NOMO-1 treated with dmso at 0.1 percent for 144 hours (cell line): ENCODE data around the gene WBP1L.

Experiments
- DNase-seq: peaks from one replicate; lab custom pipeline; 2025; ENCODE audit not compliant: unreplicated experiment; lab: John Stamatoyannopoulos, UW

Gene WBP1L

GRCh38 chr10:102778781-102779180 is 35.0 kb downstream of the WBP1L start:
- no peak for DNase-seq

DNA sequence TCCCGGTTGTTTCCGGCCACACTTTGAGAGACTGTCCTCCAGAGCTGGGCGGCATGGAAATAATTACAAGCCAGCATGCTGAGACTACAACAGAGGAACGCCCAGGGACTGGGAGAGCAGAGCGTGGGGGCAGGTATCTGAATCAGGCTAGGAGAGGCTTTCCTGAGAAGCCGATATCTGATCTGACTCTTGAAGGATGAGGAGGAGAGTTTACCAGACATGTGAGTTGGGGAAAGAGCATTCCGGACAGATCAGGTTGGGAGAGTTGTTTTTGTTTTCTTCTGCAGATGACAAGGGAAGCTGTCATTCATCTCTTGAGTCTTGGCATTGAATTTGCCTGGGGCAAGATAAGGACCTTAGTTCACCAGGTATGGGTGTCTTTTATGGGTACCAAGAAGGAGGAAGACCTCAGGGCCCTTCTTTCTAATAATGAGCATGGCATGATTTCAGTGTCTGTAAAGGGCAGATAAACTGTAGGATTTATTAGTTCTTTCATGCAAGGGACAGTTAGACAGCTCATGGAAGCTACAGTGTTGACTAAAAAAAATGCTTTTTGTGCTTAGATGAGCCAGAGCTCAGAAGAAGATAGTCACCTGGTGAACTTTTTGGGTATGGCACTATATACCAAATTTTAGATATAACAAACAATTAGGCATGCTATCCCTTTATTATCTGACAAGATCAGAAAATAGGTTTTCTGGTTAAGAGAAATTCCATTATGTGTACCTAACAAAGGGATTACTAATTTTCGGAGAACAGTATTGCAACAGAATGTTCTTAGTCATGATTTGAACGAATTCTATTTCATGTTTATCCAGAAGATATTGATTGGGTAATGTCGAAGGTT is 36.2 kb downstream of the WBP1L start:
- DNase-seq = no peak

DNA sequence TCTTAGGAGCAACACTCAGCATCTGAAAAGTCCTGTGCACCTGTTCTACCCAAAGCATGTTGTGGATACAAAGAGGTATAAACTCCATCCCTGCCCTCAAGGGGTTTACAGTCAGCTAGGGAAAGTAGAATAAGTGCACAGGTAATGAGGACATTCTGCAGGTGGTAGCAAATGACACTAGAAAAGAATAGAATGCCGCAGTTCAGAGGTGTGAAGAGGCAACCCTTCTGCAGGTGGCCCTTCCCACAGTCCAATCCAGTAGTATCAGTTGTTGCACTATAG is 36.7 kb downstream of the WBP1L start:
- no peak for DNase-seq

- DNase-seq = no peak
Observed at GRCh38 chr10:102781090-102781920, 37.6 kb downstream of the WBP1L start.

DNA sequence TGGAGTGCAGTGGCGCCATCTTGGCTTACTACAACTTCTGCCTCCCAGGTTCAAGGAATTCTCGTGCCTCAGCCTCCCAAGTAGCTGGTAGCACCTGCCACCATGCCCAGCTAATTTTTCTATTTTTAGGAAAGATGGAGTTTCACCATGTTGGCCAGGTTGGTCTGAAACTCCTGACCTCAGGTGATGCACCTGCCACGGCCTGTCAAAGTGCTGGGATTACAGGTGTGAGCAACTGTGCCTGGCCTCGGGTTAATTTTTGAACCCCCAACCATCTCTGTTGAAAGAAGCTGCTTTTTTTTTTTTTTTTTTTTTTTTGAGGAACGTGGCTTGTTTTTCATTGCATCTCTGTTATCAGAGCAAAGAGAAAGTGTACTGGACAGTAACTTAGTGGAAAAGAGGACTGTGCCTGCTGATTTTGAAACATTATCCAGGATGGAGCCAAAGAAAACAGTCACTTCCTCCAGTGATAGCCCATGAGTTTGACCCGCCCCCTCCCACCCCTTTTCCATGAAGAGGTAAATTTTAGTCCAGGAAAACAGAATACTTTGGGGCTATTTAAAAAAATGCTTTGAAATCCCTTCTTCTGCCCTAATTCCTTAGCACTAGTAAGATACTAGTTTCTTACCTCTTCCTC is 38.3 kb downstream of the WBP1L start:
- DNase-seq = no peak

DNA sequence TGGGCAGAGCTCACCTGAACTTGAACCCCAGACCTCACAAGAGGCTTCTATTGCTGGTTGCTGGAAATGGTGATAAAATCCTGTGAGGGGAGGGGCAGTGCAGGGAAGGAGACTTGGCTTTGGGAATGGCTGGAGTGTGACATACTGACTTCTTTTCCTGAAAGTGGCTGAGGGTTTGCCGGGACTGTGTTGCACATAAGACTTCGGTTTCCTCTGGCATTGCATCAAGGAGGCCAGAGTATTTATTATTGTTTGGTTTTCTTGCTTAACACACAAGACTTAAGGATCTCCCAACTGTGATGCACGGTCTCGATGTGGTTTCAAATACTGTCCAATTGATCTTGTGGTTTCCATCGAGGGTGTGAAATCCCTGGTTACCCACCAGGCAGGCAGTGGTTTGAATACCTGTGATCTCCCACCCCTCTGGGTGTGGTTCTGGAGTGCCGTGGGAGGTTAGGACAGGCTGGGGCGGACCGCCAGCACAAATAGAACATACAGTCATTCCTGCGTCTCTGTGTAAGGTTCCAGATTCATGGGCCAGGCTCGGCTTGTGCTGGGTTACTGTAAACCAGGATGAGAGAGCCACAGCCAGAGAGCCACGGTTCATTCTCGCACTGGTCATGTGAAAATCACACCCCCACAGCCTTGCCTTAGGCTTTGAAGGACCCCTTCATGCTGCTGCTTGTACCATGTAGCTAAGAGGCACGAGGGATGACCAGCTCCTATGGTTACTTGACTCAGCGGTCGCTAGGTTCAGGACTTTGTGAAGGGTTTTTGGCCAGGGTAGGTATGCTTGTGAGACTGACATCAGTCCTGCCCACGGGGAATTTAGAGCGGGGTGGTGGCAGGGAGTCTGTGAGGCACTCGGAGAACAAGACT is 39.2 kb downstream of the WBP1L start:
- no peak for DNase-seq

- no peak for DNase-seq
Observed at GRCh38 chr10:102783568-102783967, 39.8 kb downstream of the WBP1L start.

DNA sequence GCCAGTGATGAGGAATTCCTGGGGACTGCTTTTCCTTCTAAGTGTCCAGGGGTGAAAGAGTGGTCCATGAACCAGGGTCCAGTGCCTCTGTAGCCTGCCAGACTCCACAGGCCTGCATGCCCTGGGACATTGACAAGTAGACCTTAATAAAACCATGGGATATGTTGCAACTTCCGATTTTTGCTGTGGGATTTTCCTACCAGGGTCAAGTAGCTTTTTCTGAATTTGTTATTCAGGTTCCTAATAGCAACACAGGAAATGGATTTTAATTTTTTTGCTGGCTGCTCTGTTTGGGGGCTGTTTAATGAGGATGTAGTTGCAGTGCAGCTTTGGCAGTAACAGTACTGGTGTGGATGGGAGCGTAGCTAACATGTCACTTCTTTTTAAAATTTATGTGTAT is 42.1 kb downstream of the WBP1L start:
- DNase-seq = peak; percentile 67

DNA sequence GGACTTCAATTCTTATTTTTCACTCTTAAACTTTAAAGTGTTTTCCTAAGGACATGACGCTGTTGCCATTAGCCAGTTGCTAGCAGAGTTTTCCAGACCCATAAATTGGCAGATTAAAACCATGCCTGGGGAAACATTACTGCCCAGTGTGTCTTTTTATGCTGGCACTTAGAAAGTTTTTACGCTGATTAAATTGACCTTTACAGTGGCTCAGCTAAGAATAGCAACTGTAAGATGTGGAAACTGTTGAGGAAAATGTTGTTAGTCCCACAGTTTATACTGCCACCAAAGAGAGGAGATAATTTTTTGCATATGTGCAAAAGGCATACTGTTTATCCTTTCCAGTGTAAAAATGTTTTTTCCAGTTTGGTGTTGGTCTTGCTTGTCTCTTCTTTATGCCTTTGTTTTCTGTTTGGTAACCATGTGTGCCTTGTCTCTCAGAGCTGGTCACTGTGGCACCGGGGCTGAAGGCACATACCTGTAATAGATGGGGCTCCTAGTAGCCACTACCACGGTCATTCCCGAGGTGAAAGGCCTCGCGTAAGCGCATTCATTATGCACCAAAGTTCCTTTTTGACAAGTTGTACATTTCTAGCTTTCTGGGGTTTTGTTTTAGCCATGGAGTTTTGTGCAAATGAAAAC is 48.1 kb downstream of the WBP1L start:
- DNase-seq = no peak

GRCh38 chr10:102795453-102796406 is 52.0 kb downstream of the WBP1L start:
- peak; percentile 77 for DNase-seq

DNA sequence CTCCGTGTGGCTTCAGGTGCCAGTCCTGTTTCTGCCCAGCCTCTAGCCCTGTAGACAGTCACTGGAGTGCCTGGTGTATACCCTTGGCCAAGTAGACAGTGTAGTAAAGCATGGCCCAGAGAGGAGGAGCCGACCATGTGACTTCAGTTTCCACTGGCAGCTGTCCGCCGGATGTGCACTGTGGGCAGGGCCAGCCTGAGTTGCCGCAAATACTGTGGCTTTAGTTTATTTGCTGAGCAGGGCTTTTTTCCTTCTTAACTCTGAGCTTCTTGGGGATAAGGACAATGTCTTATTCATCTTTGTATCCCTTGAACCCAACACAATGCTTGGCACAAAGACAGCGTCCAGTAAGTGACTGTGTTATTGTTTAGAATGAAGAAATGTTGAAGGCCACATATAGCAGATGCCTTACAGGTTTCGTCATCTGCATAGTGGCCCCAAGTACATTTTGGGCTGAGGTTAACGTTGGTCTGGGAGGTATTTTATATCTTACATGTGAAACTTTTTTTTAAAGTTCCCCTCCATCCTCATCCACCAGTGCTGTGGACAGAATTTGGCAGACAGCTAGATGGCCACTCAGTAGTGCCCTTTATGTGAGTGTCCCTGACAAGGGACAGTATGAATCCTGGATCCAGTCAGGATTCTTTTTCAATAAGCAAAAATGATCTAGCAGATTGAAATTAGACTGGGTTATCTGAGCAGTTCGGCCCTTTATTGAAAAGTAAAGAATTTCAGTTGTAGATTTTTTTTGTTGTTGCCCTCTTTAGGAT is 52.8 kb downstream of the WBP1L start:
- DNase-seq = peak; percentile 84

- no peak for DNase-seq
Observed at GRCh38 chr10:102799691-102800471, 56.1 kb downstream of the WBP1L start.

DNA sequence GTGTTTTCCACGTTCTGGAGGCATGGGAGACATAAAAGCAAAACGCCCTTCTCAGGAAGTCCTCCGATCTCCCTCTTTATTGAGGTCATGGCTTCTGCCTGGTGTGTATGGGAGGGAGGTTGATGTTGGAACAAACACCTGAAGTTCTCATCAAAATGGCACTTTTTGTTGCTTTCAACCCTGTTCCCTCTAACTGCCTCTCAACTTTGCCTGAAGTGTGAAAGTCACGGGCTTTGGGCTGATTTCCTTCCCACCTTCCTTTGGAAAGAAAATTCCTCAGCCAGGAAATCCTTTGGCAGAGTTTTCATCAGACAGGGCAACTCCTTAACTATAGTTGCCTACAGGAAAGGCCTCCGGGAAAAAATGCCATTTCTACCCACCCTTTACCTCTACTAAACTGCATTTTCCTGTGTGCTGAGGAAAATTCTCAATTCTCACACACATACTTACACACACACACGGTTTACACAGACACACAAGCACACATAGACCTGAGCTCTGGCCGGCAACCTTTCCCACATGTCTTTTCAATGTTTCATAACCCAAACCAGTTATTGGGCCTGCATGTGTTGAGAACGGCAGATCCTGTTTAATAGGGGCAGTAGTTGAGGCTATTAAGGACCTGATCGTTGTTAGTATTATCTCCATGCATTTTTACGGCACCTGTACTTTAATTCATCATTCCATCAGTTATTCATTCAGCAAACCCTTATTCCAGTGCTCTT is 57.0 kb downstream of the WBP1L start:
- no peak for DNase-seq

DNA sequence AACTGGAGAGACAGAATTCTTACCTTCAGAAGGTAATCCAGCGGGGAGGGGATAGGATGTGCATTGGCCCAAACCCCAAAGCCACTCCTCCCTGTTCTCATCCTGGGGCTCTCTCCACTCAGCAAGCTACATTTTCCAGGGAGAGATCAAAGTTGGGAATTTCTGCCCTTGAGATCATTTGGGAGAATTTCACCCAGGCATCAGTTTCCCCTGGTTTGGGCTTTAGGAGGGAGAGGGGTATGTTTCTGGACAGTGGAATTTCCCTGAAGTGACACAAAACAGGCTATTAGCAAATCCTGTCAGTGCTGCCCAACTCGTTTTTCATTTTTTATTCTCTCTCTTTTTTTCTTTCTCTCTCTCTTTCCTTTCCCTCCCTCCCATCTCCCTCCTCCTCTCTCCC is 57.7 kb downstream of the WBP1L start:
- DNase-seq = no peak

DNA sequence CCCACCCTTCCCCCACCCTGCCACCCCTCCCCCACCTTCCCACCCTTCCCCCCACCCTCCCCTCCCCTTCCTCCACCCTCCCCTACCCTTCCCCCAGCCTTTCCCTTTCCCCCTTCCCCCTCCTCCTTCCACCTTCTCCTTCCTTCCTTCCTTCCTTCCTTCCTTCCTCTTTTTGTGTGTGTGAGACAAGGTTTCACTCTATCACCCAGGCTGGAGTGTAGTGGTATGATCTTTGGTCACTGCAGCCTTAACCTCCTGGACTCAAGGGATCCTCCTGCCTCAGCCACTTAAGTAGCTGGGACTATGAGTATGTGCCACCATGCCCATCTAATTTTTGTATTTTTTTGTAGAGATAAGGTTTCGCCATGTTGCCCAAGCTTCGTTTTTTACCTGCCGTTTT is 58.2 kb downstream of the WBP1L start:
- DNase-seq = no peak

- no peak for DNase-seq
Observed at GRCh38 chr10:102802920-102803534, 59.3 kb downstream of the WBP1L start.
